GM20000 (cell line): ENCODE results near the gene ZNF526.

ENCODE experiments used
- DNase-seq: peaks from one replicate; pipeline ENCODE4 v3.0.0; 2012; ENCODE audit warnings: low spot score
- TF ChIP-seq, protein P1 (sequence below): IDR thresholded peaks from 2 replicates; pipeline ENCODE4 v1.5.1; 2012; ENCODE audit warnings: mild to moderate bottlenecking, control low read depth; ENCODE audit errors: extremely low read depth, missing control alignments

Gene ZNF526

DNA sequence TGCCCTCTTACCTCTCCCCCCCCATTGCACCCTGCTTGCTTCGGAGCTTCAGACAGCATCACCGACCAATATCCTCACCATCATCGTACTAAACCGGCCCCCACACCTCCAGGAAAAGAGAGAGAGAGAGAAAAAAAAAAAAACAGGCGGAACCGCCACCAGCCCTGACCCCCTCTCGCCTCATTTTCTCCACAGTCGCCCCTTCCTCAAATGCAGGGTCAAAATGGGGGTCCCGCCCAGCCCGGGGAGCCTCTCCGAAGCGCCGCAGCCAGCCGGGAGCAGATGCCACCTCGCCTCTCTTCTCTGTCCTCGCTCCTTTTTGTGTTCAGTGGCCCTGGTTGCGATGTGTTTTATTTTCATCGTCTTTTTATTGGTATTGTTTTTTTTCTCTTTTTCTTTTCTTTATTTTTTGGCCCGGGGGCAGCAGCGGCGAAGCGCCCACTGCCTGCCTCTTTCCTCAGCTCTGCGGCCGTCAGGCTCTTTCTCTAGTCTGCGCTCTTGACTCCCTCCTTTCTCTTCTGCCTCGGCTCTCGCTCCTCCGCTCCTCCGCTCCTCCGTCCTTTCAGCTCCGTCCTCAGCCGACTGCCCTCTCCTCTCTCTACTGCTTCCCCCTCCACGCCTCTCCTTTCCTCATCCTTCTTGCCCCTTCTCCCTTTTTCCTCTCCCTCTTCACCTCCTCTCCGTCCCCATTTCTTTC is 44.0 kb upstream of the ZNF526 start:
- no peak for DNase-seq
- TF ChIP-seq, protein P1, sequence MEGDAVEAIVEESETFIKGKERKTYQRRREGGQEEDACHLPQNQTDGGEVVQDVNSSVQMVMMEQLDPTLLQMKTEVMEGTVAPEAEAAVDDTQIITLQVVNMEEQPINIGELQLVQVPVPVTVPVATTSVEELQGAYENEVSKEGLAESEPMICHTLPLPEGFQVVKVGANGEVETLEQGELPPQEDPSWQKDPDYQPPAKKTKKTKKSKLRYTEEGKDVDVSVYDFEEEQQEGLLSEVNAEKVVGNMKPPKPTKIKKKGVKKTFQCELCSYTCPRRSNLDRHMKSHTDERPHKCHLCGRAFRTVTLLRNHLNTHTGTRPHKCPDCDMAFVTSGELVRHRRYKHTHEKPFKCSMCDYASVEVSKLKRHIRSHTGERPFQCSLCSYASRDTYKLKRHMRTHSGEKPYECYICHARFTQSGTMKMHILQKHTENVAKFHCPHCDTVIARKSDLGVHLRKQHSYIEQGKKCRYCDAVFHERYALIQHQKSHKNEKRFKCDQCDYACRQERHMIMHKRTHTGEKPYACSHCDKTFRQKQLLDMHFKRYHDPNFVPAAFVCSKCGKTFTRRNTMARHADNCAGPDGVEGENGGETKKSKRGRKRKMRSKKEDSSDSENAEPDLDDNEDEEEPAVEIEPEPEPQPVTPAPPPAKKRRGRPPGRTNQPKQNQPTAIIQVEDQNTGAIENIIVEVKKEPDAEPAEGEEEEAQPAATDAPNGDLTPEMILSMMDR, result no peak

DNA sequence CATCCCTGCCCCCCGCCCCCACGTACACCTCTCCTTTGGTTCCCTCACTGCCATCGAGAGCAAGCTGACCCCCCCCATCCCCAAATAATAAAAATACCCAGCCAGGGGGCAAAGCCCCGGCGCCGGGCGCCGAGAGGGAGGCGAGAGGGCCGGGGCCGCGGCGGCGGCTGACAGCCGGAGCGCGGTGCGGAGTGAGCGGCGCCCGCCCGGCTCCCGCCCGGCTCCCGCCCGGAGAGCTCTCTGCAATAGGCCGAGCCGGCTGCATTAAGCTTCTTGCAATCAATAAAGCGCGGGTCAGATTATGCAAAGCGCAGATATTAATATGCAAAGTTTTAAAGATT is 43.5 kb upstream of the ZNF526 start:
- no peak for DNase-seq
- TF ChIP-seq, protein P1, result no peak

DNA sequence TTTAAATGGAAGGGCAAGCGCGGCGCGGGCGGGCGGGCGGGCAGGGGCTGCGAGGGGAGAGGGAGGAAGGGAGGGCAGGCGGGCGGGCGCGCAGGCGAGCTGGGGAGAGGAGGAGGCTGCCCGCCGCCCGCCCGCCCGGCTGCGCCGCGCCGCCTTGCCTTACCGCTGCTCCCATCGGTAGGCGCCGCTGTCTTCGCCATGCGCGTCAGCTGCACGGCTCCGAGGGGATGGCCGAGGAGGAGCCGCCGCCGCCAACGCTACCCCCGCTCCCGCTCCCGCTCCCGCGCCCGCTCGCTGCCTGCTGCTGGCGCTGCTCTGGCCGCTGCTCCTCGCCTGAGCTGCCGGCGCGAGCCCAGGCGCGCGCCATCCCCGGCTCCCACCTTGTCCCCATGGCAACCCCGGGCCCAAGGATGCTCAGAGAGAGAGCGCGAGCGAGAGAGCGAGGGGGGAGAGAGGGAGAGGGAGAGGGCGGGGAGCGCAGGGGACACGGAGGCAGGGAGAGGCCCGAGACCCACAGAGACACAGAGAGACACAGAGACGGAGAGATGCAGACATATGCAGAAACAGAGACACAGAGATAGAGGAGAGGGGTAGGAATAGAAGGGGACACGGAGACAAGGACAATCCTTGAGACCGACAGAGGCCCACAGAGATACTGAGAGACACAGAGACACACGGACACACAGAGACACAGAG is 43.0 kb upstream of the ZNF526 start:
- TF ChIP-seq, protein P1, result peak; percentile 28
- peak; percentile 86 for DNase-seq

DNA sequence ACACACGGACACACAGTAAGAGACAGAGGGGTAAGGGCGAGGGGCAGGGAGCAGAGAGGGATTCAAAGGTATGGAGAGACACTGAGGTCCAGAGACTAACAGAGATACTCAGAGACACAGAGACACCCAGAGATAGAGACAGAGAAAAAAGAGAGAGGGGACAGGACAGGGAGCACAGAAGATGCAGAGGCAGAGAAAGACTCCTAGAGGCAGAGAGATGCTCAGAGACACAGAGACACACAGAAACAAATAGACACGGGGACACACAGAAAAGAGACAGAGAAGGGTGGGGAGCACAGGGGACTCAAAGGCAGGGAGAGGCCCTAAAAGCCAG is 42.5 kb upstream of the ZNF526 start:
- TF ChIP-seq, protein P1, result no peak
- DNase-seq, result no peak

DNA sequence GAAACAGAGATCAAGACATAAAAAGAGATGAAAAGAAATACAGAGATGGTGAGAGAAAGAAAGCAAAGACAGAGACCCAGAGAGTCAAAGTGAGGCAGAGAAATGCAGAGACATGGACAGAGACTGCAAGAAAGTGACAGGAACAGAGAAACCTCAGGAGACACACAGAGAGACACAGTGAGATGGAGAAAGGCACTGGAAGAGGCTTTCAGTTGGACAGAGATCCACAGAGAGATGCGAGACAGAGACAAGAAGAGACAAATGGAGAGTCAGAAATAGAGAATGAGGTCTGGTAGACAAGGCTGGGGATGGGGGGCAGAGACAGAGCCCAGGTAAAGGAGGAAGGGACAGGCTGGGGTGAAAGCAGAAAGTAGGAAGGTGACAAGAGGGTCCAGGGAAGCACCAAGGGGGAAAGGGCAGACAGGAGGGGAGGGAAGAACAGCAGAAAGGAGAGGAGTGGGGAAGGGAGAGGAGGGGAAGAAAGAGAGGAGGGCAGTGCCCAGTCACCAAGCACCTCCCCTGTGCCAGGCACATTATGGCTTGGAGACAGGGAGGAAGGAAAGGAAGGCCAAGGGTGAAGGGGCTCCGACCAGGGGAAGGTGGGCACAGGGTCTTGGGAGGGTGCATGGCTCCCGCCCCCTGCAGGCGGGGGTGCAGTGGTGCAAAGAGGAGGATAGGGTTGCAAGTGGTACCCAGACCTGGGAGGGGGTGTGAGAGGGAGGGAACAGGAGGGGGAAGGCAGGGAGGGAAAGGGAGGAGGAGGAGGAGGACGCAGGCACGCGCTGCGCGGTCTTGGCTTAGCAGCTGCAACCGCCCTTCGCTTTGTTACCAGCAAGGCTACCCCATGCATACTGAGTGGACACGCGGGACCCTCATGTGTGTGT is 41.1 kb upstream of the ZNF526 start:
- TF ChIP-seq, protein P1, result no peak
- no peak for DNase-seq

DNA sequence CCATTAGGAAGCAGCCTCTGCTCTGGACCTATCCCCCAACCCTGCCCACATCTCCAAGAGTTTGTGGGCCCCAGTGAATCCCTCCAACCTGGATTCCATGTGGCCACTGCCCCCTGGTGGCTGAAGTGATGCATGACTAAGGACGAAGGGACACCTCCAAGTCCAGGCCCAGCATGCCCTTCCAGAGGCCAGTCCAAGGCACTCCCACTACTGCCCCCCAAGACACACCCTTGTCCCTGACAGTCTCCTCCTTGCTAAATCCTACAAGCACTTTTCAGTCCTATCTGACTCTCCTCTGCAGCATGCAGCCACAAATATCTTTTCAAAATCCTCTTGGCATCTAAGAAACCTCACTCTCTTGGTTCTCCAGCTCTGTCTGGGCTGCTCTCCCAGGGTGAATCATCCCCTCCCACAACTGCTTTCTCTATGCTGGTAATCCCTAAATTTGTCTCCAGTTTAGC is 35.7 kb upstream of the ZNF526 start:
- TF ChIP-seq, protein P1, result peak; percentile 77
- DNase-seq, result peak; percentile 84

DNA sequence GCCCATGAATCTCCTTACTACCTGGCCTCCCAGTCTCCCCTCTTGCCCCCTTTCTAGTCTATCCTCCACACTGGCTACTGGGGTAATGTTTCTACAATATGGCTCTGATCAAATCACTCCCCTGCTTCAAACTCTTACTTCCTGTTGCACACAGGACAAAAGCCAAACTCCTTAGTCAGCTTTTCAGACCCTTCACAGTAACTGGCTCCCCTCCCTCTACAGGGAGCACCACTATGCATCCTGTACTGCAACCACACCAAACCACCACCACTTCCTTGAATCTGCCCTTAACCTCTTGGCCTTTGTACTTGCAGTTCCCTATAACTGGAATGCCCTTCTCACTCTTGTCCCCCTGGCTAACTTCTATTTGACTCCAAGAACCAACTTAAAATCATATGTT is 34.8 kb upstream of the ZNF526 start:
- TF ChIP-seq, protein P1, result no peak
- DNase-seq, result no peak
